H1 (cell line): ENCODE measurements around the gene MBIP. TPM values are rescaled to one million over a fixed set of nuclear protein-coding genes. Genes with fewer than 3 reads are reported as not detected.

ENCODE experiments used
- CTCF ChIA-PET: fragments of 300-600 bp; sonication (Branson Sonifier 250); formaldehyde crosslinking; loops from one replicate; lab custom pipeline; 2021; ENCODE audit not compliant: partially characterized antibody; lab: Charles Lee
- POLR2A ChIA-PET: fragments of 300-600 bp; sonication (Branson Sonifier 250); formaldehyde crosslinking; loops from one replicate; lab custom pipeline; 2021; ENCODE audit warnings: inconsistent platforms; ENCODE audit not compliant: partially characterized antibody; lab: Charles Lee
- DNase-seq, 2 experiments: peaks; one replicate each; pipeline versions ENCODE4 v3.0.0 to v3.0.0-alpha.2; 2010 to 2022; ENCODE audit warnings: low spot score in 2 of 2, low read depth in 1 of 2, mixed read lengths in 1 of 2
- FAIRE-seq: peaks from 2 replicates; lab custom pipeline; 2011; peaks lifted over from hg19 to GRCh38; lab: Jason Lieb, UNC
- H2AFZ ChIP-seq: 2 replicates; pipeline ENCODE4 v1.8.1; 2012; ENCODE audit warnings: low read length, inconsistent platforms
- H2AK5ac ChIP-seq: 2 replicates; pipeline ENCODE4 v1.6.1; 2013; ENCODE audit warnings: low read depth, low read length
- H2BK120ac ChIP-seq: replicated peaks from 2 replicates; pipeline ENCODE3; 2013; ENCODE audit warnings: low read depth, low read length, inconsistent platforms
- H2BK12ac ChIP-seq: 2 replicates; pipeline ENCODE4 v1.6.1; 2013; ENCODE audit warnings: low read depth, low read length
- H2BK15ac ChIP-seq: 2 replicates; pipeline ENCODE4 v1.6.1; 2013; ENCODE audit warnings: low read length
- H2BK20ac ChIP-seq: 2 replicates; pipeline ENCODE4 v1.6.1; 2013; ENCODE audit warnings: low read length
- H2BK5ac ChIP-seq: 2 replicates; pipeline ENCODE4 v1.6.1; 2013; ENCODE audit warnings: low read depth, low read length
- H3K14ac ChIP-seq: 2 replicates; pipeline ENCODE4 v1.6.1; 2013; ENCODE audit warnings: inconsistent platforms; ENCODE audit not compliant: insufficient read length
- H3K18ac ChIP-seq: 2 replicates; pipeline ENCODE4 v1.6.1; 2013; ENCODE audit warnings: low read length; ENCODE audit errors: extremely low read depth
- H3K23ac ChIP-seq: 2 replicates; pipeline ENCODE4 v1.6.1; 2013; ENCODE audit warnings: inconsistent platforms; ENCODE audit not compliant: insufficient read length
- H3K23me2 ChIP-seq: 2 replicates; pipeline ENCODE4 v1.6.1; 2013; ENCODE audit warnings: low read depth, low read length
- H3K27ac ChIP-seq: 2 replicates; pipeline ENCODE4 v1.6.1; 2011; ENCODE audit warnings: low read depth, low read length, inconsistent platforms
- H3K27me3 ChIP-seq, 4 experiments: replicated peaks in 1 of 4; 1 replicate in 1 of 4; 2 replicates in 3 of 4; pipeline versions ENCODE4 v1.6.1 to v1.8.1; 2011 to 2013; ENCODE audit warnings: low read length in 3 of 4, mild to moderate bottlenecking in 3 of 4, inconsistent platforms in 2 of 4, mixed read lengths in 2 of 4, moderate library complexity in 1 of 4; ENCODE audit not compliant: control insufficient read depth in 3 of 4, insufficient read depth in 3 of 4; ENCODE audit errors: extremely low read depth in 1 of 4
- H3K36me3 ChIP-seq, 4 experiments: 2 replicates each; pipeline versions ENCODE4 v1.6.1 to v1.8.1; 2011 to 2013; ENCODE audit warnings: mild to moderate bottlenecking in 4 of 4, low read length in 3 of 4, moderate library complexity in 2 of 4, control low read depth in 1 of 4, inconsistent platforms in 1 of 4; ENCODE audit not compliant: insufficient read depth in 4 of 4, control insufficient read depth in 2 of 4
- H3K4ac ChIP-seq: replicated peaks from 2 replicates; pipeline ENCODE3; 2013; ENCODE audit warnings: low read length, low read depth, mixed read lengths, inconsistent platforms; ENCODE audit not compliant: insufficient read length
- H3K4me1 ChIP-seq, 4 experiments: replicated peaks in 1 of 4; 1 replicate in 1 of 4; 2 replicates in 3 of 4; pipeline versions ENCODE4 v1.6.1 to v1.8.1; 2011 to 2013; ENCODE audit warnings: low read length in 3 of 4, inconsistent platforms in 2 of 4, mixed read lengths in 1 of 4; ENCODE audit not compliant: insufficient read depth in 4 of 4, control insufficient read depth in 3 of 4
- H3K4me2 ChIP-seq, 2 experiments: 2 replicates each; pipeline versions ENCODE4 v1.6.1 to v1.8.1; 2011 to 2013; ENCODE audit warnings: low read depth in 2 of 2, low read length in 2 of 2, control low read depth in 1 of 2, inconsistent platforms in 1 of 2, mild to moderate bottlenecking in 1 of 2; ENCODE audit not compliant: insufficient read depth in 1 of 2
- H3K4me3 ChIP-seq, 4 experiments: fragments of 200-600, 300-600 bp in 1 of 4; sonication (generic), shearing (Covaris generic), sonication (Bioruptor Twin) in 1 of 4; 2 replicates each; pipeline versions ENCODE4 v1.5.1 to v1.8.1; 2011 to 2016; ENCODE audit warnings: low read length in 4 of 4, low read depth in 3 of 4, control low read depth in 2 of 4, inconsistent platforms in 2 of 4, mild to moderate bottlenecking in 2 of 4, mixed read lengths in 1 of 4, moderate library complexity in 1 of 4; ENCODE audit not compliant: insufficient read depth in 2 of 4; ENCODE audit errors: extremely low read depth in 1 of 4
- H3K56ac ChIP-seq: replicated peaks from 2 replicates; pipeline ENCODE3; 2013; ENCODE audit warnings: low read depth, mild to moderate bottlenecking, mixed read lengths, low read length, inconsistent platforms; ENCODE audit not compliant: insufficient read length
- H3K79me1 ChIP-seq: 2 replicates; pipeline ENCODE4 v1.6.1; 2013; ENCODE audit warnings: low read depth, low read length, control low read depth
- H3K79me2 ChIP-seq, 2 experiments: 2 replicates each; pipeline versions ENCODE4 v1.6.1 to v1.8.1; 2012 to 2013; ENCODE audit warnings: low read length in 2 of 2, mild to moderate bottlenecking in 2 of 2, inconsistent platforms in 1 of 2; ENCODE audit not compliant: insufficient read depth in 2 of 2, control insufficient read depth in 1 of 2
- H3K9ac ChIP-seq, 4 experiments: replicated peaks in 1 of 4; 1 replicate in 1 of 4; 2 replicates in 3 of 4; pipeline versions ENCODE4 v1.6.1 to v1.8.1; 2011 to 2013; ENCODE audit warnings: low read depth in 3 of 4, low read length in 3 of 4, control low read depth in 2 of 4, mild to moderate bottlenecking in 2 of 4, moderate library complexity in 2 of 4, inconsistent platforms in 1 of 4; ENCODE audit errors: extremely low read depth in 1 of 4
- H3K9me3 ChIP-seq, 2 experiments: 2 replicates each; pipeline versions ENCODE4 v1.6.1 to v1.8.1; 2012 to 2013; ENCODE audit warnings: mild to moderate bottlenecking in 2 of 2, moderate library complexity in 2 of 2, control low read depth in 1 of 2, inconsistent platforms in 1 of 2, low read depth in 1 of 2, low read length in 1 of 2, mixed read lengths in 1 of 2; ENCODE audit not compliant: insufficient read depth in 2 of 2
- H4K20me1 ChIP-seq, 2 experiments: replicated peaks in 1 of 2; 2 replicates each; pipeline versions ENCODE3 to v1.8.1; 2011 to 2013; ENCODE audit warnings: inconsistent platforms in 2 of 2, low read length in 2 of 2, mild to moderate bottlenecking in 1 of 2; ENCODE audit not compliant: insufficient read depth in 2 of 2, control insufficient read depth in 1 of 2
- H4K5ac ChIP-seq: 2 replicates; pipeline ENCODE4 v1.6.1; 2013; ENCODE audit warnings: low read length, low read depth, mixed read lengths, inconsistent platforms; ENCODE audit not compliant: insufficient read length
- H4K8ac ChIP-seq: 2 replicates; pipeline ENCODE4 v1.8.0; 2013; ENCODE audit warnings: mild to moderate bottlenecking, moderate library complexity, low read length, inconsistent platforms; ENCODE audit not compliant: insufficient read depth; ENCODE audit errors: extremely low read depth
- H4K91ac ChIP-seq: replicated peaks from 2 replicates; pipeline ENCODE3; 2013; ENCODE audit warnings: low read length, mixed read lengths, inconsistent platforms; ENCODE audit not compliant: insufficient read length
- SIRT6 ChIP-seq: IDR thresholded peaks from one replicate; pipeline ENCODE4 v1.7.1; 2012; ENCODE audit warnings: low read length, inconsistent platforms
- SIX5 ChIP-seq: IDR thresholded peaks from 2 replicates; pipeline ENCODE4 v1.6.1; 2011; ENCODE audit warnings: mild to moderate bottlenecking, low read depth, low read length
- TEAD4 ChIP-seq: IDR thresholded peaks from 2 replicates; pipeline ENCODE4 v1.6.1; 2012; ENCODE audit warnings: low read depth, low read length, inconsistent platforms, mixed read lengths
- YY1 ChIP-seq: IDR thresholded peaks from 2 replicates; pipeline ENCODE4 v1.6.1; 2011; ENCODE audit warnings: low read depth, mild to moderate bottlenecking, low read length
- WGBS, 2 experiments: shearing (Covaris generic) in 1 of 2; methylation state at CpG; one replicate each; pipeline versions ENCODE4 v1.1.6 to v1.1.7; 2013 to 2015; ENCODE audit warnings: low lambda C conversion rate in 2 of 2, mixed read lengths in 2 of 2, inconsistent platforms in 1 of 2, low coverage in 1 of 2, missing lambda C conversion rate in 1 of 2; ENCODE audit not compliant: insufficient replicate concordance in 2 of 2, insufficient coverage in 1 of 2, insufficient read length in 1 of 2; ENCODE audit errors: extremely low coverage in 1 of 2, missing lambda C conversion rate in 1 of 2; 5-methylcytosine and 5-hydroxymethylcytosine counted together
- polyA plus RNA-seq, 7 experiments: library from polyadenylated mRNA; depleted of rRNA in 3 of 7; stranded (reverse) in 5 of 7; unstranded in 2 of 7; fragments of >200 nt in 5 of 7; fragments of 200-250 nt in 2 of 7; gene quantifications; 1 replicate in 5 of 7; 2 replicates in 1 of 7; 4 replicates in 1 of 7; pipeline versions ENCODE4 v1.2.1 to v1.2.3, GENCODE V29; 2011 to 2013; ENCODE audit warnings: missing spikeins in 2 of 7, mixed read lengths in 2 of 7
- total RNA-seq: library from RNA; stranded (reverse); fragmentation: NEBNext Ultra II Directional; extraction: Animal tissue kit (Norgen Biotek cat#: 25700); gene quantifications from 2 replicates; pipeline ENCODE4 v1.2.1, GENCODE V29; 2021

MBIP gene
- total and polyA plus RNA-seq, 2 of the 8 experiments (the other 6 are each of a cell fraction or from before 2014, with no cell fraction given) = 15.0 to 27.4 TPM

- no peak overlapping the region for H2BK120ac ChIP-seq
- WGBS, 2 experiments = 54% methylated on average over 2 of the region's 2 CpGs; no CpG with 5 or more reads in 1 of the 2 experiments
- no peaks in the 10 kb centered on the region; a peak in 1 of 7 replicates for H3K27me3 ChIP-seq
- H3K18ac ChIP-seq = no peak overlapping the region; the same call in 1 of the 2 replicates
- no peak overlapping the region for H3K4ac ChIP-seq
- H3K9me3 ChIP-seq = no peaks in the 10 kb centered on the region
- FAIRE-seq (peak; percentile 95), DNase-seq (no peak)
- no peak overlapping the region for H3K23ac ChIP-seq
- no peak overlapping the region for H2BK5ac ChIP-seq
- no peak overlapping the region for H4K5ac ChIP-seq
- TF ChIP-seq SIX5 (peak; percentile 72), YY1 (peak; percentile 68; the same call in 1 of the 2 replicates), TEAD4 (no peak; the same call in 1 of the 2 replicates), SIRT6 (no peak)
- TF ChIP-seq, all 59 proteins: peak for 2
- H3K36me3 ChIP-seq = no peaks in the 10 kb centered on the region
- no peak overlapping the region for H3K4me3 ChIP-seq
- no peak overlapping the region for H2AFZ ChIP-seq
- H3K56ac ChIP-seq = no peak overlapping the region
- no peak overlapping the region for H2BK12ac ChIP-seq
- CTCF ChIA-PET = no interaction called here
- no peaks in the 10 kb centered on the region for H3K79me1 ChIP-seq
- no peak overlapping the region for H2BK20ac ChIP-seq
- H4K20me1 ChIP-seq = no peaks in the 10 kb centered on the region
- H3K4me1 ChIP-seq = peaks cover 0 to 10% (median 9%) of the 10 kb centered on the region in 4 experiments; a peak in 4 of 7 replicates
- no peak overlapping the region for H4K91ac ChIP-seq
- H3K9ac ChIP-seq = no peak overlapping the region
- H3K27ac ChIP-seq = no peak overlapping the region
- H3K4me2 ChIP-seq = no peak overlapping the region
- no peaks in the 10 kb centered on the region for H3K79me2 ChIP-seq
- H4K8ac ChIP-seq = no peak overlapping the region
- H3K14ac ChIP-seq = no peak overlapping the region
- no peak overlapping the region for H2BK15ac ChIP-seq
- POLR2A ChIA-PET = interaction anchor here (1.2 kb wide), 1 partner anchor 27 kb away, joined by 3 read pairs; no protein-coding TSS in a partner anchor
- no peak overlapping the region for H2AK5ac ChIP-seq
- H3K23me2 ChIP-seq = no peaks in the 10 kb centered on the region
Observed at GRCh38 chr14:36281309-36281708, 39.1 kb downstream of the MBIP start.
